Epidermal melanocyte (primary cell): ENCODE measurements around the gene PLCD3.

Experiments
- DNase-seq: peaks from one replicate; pipeline ENCODE4 v3.0.0; 2011; ENCODE audit warnings: low spot score; ENCODE audit not compliant: insufficient read length

Gene PLCD3

DNA sequence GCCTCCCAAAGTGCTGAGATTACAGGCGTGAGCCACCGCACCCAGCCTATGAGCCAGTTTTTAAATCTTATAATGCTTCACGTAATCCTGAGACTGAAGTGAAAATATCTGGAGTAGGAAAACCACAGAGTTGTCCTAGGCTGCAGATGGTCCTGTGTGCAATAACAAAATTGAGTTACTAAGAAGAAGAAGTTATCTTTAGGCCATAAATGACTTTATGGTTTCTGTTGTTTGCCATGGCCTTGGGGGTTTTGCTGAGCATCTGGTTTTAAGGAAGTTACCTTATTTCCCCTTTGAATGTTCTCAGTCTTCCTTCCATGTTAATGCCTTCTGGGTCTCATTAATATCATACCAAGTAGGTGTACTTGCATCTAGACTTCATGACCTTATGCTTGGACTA is 54.7 kb downstream of the PLCD3 start:
- no peak for DNase-seq

DNA sequence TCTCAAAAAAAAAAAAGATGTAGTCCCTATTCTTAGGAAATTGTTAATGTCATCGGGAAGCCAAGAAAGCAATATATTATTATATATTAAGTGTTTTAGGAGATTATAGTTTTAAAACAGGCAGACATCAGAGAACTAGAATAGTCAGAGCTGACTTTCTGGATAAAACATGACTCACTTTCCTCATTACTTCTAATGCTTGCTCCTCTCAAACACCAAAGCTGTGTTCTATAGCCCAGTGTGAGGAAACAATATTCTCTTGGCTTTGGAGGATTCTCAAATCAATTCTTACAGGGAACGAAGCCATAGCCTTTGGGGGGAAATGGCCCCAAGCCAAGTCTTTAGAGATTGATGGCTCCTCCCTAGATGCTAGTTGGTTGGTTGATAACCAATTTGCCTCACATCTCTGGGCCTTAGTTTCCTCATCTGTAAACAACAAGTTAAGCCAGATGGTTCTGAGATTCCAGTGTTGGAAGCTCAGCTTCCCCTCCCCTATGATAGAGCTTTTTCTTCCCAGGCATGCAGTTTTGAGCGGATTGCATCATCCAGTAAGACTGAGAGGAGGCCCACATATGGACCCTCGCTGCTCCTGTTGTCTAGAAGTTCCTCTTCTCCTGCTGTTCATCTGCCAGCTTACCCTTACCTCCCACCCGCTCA is 58.8 kb downstream of the PLCD3 start:
- no peak for DNase-seq

DNA sequence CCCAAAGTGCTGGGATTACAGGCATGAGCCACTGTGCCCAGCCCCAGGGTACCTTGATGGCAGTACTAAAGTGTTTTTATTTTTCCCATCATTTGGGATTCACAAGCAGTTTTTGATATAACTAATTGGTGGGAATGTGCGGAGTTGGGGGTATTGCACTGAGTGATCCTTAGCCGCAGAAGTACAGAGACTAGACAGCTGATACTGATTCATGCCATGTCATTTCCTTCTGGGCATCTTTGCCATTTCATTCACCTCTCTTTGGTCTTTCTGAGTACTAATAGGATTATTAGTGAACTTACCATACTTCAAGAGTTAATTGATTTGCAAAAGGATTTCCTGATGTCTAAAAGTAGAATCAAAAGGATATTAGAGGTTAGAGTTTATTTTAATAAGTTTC is 61.5 kb downstream of the PLCD3 start:
- no peak for DNase-seq

DNA sequence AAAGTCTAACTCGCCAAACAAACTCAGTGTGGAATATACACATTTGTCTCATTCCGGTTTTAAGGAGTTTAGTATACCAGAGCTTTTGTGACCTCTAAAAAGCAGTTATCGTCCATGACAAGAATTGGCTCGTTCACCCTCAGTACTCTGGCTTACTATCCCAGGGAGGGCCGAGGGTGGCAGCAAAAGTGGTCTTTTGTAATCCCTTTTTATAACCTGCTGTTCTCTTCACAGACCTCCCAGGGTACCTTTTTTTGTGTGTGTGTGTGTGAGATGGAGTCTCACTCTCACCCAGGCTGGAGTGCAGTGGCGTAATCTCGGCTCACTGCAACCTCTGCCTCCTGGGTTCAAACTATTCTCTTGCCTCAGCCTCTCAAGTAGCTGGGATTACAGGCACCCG is 62.3 kb downstream of the PLCD3 start:
- DNase-seq: no peak

DNA sequence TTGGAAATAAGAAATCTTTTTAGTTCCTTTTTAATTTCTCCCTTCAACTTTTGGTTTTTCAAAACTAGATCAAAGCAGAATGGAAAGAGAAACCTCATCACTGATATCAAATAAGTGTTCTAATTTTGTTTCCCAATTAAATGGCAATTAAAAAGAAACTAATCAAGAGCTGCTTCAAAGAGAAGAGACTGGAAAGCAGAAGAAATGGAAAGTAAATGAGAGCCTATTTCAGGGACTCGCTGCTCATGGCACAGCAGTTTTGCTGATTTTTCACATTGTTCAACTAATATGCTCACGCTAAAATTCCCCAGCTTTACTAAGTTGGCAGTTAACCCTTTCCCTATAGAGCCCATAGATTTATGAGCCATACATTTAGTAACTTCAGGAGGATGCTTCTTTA is 64.7 kb downstream of the PLCD3 start:
- no peak for DNase-seq

DNA sequence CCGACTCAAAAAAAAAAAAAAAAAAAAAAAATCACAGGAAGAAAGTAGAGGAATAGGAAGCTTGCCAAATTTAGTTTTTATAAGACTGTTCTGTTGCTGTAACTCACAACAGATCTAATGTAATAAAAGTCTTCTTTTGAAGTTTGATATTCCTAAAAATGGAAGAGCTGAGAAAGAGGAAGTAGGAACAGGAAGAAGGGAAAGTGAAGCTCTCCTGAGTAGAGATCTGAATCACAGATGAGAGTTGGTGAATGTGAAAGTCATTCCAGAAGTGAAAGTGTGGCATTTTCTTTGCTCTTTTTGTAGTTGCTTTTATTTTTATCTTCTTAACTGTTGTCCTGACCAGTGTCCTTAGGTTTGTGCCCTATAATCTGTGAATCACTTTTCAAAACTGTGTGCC is 69.1 kb downstream of the PLCD3 start:
- DNase-seq: no peak

DNA sequence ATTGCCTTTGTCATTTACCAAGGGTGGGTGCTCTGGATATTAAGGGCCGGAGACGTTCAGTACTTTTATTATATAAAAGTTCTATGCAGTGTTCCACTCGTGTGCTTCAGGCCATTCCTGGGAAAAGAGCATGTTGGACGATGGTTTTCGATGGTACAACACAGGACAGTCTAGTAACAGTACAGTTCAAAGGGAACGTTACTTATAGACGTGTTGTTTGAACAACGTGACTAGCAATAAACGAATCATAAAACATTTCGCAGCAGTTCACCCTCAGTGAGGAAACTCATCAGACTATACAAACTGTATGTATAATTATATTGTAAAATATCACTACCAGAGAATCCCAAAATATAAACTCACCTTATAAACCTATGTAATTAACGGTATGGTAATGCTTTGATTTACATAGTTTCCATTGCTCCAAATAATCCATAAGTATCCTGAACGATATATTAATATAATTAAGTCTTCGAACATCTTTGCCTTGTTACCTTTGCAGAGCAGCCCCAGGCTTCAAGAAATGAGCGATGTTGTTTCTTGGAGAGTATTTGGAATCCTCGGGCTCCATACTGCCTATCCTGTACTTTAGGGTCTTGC is 70.6 kb downstream of the PLCD3 start:
- no peak for DNase-seq

DNA sequence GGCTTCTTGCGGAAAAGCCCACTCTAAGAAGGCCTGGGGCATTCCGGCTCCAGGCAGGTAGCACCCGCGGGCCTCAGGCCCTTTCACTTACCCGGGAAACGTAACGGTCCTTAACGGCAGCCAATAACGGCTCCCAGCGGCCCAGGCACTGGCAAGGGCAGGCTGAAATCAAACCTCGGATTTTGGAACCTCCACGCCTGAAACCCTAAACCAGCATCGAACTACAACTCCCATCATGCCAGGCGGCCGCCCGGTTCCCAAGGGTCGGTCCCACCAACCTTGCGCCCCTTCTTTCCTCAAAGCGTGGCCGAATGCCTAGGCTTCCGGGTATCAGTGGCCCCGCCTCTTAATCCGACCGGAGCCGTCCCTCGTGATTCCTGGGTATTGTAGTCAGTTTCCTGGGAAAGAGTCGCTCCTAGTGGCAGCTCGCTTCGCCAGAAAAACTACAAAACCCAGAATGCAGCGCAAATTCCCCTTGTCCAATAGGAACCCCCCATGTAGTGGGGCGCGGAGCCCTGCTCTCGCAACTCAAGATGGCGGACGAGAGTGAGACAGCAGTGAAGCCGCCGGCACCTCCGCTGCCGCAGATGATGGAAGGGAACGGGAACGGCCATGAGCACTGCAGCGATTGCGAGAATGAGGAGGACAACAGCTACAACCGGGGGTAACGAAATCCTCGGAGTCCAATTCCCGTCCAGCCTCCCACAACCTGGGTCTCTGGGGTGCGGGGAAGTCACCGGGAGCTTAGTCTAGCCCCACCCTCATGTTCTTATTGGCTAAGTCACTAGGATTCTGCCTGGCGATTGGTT is 71.3 kb downstream of the PLCD3 start, which contains the start of gene NMT1:
TSS of gene NMT1 (plus strand) at position 521 of the 809 bp plus-strand sequence. CDS start at position 534, 13 bp downstream.
- peak; percentile 99 for DNase-seq

DNA sequence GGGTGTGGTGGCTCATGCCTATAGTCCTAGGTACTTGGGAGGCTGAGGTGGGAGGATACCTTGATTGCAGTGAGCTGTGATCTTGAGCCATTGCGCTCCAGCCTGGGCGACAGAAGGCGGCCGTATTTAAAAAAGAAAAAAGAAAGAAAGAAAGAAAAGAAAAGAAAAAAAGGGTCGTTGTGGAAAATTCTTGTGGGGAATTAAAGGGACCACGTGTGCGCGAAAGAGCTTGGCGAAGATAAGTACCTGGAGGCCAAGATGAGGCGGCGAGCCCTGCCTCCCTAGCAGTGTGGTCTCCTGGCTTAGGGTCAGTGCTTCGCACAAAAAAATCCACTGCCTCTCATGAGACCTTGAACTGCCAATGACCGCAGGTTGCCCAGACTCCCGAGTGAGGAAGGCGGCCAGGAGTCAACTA is 71.9 kb downstream of the PLCD3 start:
- no peak for DNase-seq
